Stimulated activated CD8-positive, alpha-beta memory T cell treated with anti-CD3 and anti-CD28 coated beads, Interleukin-12 subunit alpha, Interleukin-12 subunit beta, amount 100 ng/mL, for 1 hour (primary cell): Measurements from ENCODE around the gene MYT1.

ENCODE experiments used
- DNase-seq: peaks from one replicate; pipeline ENCODE4 v3.0.0-alpha.2; 2020; ENCODE audit warnings: low read depth

The MYT1 gene

GRCh38 chr20:64247307-64247618 is 83.0 kb downstream of the MYT1 start:
- no peak for DNase-seq

- no peak for DNase-seq
Measured at GRCh38 chr20:64247970-64248841, 84.0 kb downstream of the MYT1 start.

GRCh38 chr20:64250027-64250426 is 85.8 kb downstream of the MYT1 start:
- DNase-seq = no peak

- no peak for DNase-seq
Measured at GRCh38 chr20:64253000-64253383, 88.7 kb downstream of the MYT1 start.

- no peak for DNase-seq
Measured at GRCh38 chr20:64253443-64253842, 89.2 kb downstream of the MYT1 start.

- no peak for DNase-seq
Measured at GRCh38 chr20:64254156-64254555, 89.9 kb downstream of the MYT1 start.

- DNase-seq = no peak
Measured at GRCh38 chr20:64254571-64255360, 90.5 kb downstream of the MYT1 start.

- DNase-seq = peak; percentile 66
Measured at GRCh38 chr20:64255361-64256281, 91.4 kb downstream of the MYT1 start, which contains the start of gene PCMTD2. Gene PCMTD2, plus strand, starts transcription at chr20:64255748. Its CDS starts 4,218 bp downstream, at chr20:64259966.

GRCh38 chr20:64256282-64256935 is 92.2 kb downstream of the MYT1 start:
- no peak for DNase-seq

GRCh38 chr20:64257107-64257757 is 93.0 kb downstream of the MYT1 start:
- no peak for DNase-seq

GRCh38 chr20:64258071-64258823 is 94.0 kb downstream of the MYT1 start:
- DNase-seq = no peak

- DNase-seq = no peak
Measured at GRCh38 chr20:64260239-64260638, 96.0 kb downstream of the MYT1 start.

GRCh38 chr20:64261138-64261537 is 96.9 kb downstream of the MYT1 start:
- no peak for DNase-seq

- no peak for DNase-seq
Measured at GRCh38 chr20:64264091-64264490, 99.8 kb downstream of the MYT1 start.

- DNase-seq = no peak
Measured at GRCh38 chr20:64265201-64265600, 100.9 kb downstream of the MYT1 start.

GRCh38 chr20:64266988-64267387 is 102.7 kb downstream of the MYT1 start:
- no peak for DNase-seq

- DNase-seq = no peak
Measured at GRCh38 chr20:64268174-64268573, 103.9 kb downstream of the MYT1 start.

- no peak for DNase-seq
Measured at GRCh38 chr20:64269604-64270411, 105.6 kb downstream of the MYT1 start.

GRCh38 chr20:64271636-64272035 is 107.4 kb downstream of the MYT1 start:
- DNase-seq = no peak

- DNase-seq = no peak
Measured at GRCh38 chr20:64273109-64273508, 108.9 kb downstream of the MYT1 start.
